GM19397 (cell line): Measurements from ENCODE around the gene BET1.

Source experiments
- ATAC-seq: cut with Tn5 transposase; IDR thresholded peaks from one replicate; pipeline ENCODE4 v1.9.1; 2021; ENCODE audit warnings: mild to moderate bottlenecking, moderate library complexity; ENCODE audit not compliant: unreplicated experiment

BET1 gene

DNA sequence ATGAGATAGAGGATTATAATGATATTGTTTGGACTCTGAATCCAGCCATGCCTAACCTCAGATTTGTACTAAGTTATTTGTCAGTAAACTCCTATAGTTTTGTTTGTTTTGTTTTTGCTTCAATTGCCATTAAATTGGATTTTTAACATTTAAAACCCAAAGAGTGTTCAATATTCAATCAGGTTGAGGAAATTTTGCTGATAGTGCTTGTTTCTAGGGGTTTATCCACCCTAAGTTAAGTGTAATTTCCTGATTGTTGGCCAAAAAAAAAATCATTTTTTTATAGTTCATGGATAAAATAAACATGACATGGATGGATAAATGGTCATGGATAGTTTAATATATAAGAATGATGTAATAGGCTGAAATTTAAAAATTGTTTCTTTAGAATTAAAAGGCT is 11.4 kb upstream of the BET1 start:
- ATAC-seq = no peak

DNA sequence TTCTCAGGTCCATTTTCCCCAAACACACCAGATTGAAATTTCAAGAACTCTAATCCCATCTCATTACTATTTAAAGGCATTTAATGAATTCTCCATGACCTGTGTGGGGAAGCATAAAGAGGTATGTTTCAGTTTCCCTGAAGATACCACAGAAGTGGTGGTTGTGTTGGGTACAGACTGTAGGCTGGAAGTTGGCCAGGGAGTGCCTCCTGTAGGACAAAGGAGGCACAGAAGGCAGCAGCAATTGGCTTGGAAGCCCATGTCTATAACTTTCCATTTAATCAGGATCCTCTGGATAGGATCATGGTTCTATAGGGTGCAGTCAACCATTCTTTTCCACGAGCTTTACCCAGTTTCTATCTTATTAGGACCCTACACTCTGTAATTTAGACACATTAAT is 8.6 kb upstream of the BET1 start:
- no peak for ATAC-seq

DNA sequence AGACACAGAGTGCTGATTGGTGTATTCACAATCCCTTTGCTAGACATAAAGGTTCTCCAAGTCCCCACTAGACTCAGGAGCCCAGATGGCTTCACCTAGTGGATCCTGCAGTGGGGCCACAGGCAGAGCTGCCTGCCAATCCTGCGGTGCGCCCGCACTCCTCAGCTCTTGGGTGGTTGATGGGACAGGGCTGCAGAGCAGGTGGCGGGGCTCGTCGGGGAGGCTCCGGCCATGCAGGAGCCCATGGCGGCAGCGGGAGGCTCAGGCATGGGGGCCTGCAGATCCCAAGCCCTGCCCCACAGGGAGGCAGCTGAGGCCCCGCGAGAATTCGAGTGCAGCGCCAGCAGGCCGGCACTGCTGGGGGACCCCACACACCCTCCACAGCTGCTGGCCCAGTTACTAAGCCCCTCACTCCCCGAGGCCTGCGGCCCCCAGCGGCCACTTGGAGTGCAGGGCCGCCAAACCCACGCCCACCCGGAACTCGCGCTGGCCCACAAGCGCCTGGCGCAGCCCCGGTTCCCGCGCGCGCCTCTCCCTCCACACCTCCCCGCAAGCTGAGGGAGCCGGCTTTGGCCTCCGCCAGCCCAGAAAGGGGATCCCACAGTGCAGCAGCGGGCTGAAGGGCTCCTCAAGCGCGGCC is 7.7 kb upstream of the BET1 start:
- ATAC-seq = no peak

DNA sequence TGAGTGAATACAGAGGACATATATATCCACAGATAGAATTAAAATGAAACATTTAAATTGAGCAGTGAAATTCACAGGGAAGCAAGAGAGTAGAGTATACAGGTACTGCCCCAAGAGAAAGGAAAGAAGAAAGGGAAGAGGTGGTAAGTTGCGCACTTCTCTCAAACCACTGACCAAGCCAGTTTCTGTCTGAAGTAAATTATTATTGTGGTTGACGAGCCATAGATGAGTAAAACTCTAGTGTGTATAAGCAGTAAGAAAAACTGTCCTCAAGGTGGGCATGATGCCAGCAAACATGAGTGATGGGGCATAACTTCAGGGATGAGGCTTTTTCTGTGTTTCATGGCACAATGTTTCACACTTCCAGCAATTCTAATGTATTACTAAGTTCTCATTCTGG is 4.4 kb upstream of the BET1 start:
- ATAC-seq = no peak

DNA sequence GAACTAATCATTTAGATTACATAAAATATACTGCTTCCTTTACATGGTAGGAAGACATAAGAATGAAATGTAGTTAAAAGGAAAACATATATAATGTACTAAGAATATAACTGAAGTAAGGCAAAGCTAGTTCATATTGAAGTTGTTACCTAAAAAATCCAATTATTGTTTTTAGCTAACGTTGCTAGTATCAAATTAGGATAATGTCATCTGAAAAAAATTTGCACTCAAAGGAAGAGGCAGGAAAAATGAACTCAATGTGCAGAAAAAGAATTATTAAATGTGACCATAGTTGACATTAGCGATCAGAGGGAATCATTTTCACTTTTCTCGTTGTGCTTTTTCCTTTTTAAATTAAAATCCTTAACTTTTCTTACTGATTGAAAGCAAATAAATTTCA is 1.6 kb upstream of the BET1 start:
- no peak for ATAC-seq

DNA sequence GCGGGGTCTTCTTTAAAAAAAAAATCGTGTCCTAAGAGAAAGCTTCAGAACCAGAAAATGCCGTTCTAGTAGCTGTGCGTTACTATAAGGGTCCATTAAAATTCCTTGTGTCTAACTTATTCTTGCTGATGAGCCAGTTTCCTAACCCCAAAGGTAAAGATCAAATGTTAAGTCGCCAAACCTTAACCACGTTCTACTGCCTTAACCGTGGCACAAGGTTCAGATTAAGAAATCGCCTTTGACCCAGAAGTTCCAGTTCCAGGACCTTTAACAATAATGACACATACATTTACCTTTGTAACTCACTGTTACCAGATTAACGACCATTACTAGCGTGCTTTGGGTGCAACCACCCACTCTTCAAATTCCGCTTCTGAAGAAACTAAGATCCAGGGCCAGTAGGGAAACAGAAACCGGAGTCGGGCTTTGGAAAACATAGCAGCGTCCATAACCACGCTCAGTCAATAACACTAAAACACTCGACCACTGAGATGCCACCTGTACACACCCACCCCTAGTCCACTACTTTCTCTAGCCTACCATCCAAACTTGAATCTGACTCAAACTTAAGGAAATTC is 620 bp downstream of the BET1 start:
- ATAC-seq = peak; percentile 23

DNA sequence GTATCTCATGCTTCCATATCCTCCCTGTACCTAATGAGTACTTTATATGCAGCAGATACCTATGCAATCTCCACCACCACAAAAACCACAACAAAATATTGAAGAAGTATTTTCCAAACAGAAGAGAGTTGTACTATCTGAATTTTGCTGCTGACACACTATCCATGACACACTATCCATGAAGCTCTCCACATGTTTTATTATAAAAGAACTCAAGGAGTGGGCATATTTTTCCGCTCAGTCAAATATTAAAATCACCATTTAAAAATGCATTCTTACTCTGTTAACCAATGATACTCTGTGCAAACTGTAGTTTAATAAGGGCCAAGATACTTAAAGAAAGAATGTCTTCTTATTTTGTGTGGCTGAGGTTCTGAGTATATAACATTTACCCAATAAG is 2.8 kb downstream of the BET1 start:
- no peak for ATAC-seq

DNA sequence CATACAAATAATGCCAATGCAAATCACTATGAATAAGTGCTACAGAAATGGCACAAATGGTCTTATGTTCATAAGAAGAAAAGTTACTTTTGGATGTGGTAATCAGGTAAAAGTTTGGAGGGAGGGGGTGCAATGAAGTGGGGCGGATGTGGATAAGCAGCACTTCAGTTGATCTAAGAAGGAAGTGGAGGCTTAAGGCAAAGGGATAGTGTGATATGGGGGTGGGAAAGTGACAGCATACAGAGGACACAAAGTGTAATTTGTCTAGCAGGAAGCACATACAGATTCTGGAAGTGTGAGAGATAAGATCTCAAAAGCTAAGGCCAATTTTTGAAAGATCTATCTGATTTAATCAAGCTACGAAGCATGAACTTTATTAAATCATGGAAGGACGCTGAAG is 6.3 kb downstream of the BET1 start:
- no peak for ATAC-seq

DNA sequence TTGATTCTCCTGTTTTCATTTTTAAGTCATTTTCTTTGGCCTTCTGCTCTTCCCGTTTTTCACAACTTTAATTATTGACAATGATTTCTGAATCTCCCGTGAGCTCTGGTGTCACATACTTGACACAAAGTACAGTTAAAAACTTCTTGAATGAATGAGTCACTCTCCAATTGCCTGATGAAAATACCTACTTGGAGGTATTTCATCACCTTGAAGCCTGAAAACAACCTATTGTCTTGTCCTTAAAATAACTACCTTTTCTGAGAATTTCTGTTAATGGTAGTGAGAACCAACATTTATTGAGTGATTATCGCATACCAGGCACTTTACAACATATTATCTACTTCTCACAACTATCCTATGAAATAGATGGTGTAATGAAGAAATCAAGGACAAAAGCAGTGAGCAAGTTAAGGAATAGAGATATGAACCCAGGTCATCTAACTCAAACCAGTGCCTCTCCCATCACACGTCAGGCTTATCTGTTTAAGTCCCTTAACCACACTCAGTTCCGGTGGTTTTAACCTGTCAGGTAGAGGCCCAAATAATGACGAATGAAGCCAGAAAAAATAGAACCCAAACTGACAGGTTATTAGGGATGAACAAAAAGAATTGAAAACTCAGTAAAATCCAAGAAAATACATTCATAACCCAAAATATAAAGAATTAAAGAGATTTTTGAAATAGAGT is 11.6 kb downstream of the BET1 start:
- ATAC-seq = no peak

DNA sequence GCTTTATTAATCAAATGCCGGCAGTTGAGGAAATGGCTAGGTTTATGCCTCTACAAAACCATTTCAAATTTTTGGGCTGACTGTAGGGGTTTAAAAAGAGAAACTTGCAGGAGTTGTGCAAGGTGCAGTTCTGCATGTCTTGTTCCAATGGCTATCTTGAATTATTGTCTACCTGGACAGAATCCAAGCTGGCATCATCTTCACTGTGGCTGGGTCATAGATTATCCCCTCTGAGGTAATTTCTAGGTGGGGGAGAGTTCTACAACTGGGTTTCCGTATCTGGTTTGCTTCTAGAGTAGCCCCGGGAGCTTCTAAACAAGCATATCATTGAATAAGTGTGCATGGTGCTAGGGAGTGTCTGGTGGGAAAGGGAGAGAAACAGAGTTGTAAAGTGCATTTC is 16.9 kb downstream of the BET1 start:
- ATAC-seq = no peak

DNA sequence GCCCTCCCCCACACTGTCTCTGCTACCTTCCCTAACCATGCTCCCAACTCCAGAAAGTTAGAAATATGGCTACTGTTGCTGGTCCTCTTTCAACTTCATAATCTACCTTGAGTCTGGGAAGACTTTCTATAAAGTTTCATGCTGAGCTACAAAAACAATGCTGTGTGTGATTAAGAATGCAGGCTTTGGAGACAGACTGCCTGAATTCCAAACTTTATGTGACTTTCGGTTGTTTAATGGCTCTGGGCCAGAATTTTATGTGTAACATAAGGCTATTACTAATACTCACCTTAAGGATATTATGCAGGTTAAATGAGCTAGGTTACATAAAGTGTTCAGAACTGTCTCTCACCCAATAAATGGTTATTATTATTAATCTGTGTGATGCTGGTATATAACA is 19.1 kb downstream of the BET1 start:
- ATAC-seq = no peak

DNA sequence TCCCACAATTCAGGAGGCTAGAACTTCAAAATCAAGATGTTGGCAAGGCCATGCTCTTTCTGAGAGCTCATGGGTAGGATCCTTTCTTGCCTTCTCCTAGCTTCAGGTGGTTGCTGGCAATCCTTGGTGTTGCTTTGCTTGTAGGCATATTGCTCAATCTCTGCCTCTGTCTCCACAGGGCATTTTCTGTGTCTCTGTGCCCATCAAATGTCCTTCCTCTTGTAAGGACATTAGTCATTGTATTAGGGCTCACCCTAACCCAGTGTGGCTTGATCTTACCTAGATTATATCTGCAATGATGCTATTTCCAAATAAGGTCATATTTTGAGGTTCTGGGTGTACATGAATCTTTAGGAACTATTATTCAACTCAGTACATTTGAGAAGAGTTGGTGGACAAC is 20.1 kb downstream of the BET1 start:
- no peak for ATAC-seq

DNA sequence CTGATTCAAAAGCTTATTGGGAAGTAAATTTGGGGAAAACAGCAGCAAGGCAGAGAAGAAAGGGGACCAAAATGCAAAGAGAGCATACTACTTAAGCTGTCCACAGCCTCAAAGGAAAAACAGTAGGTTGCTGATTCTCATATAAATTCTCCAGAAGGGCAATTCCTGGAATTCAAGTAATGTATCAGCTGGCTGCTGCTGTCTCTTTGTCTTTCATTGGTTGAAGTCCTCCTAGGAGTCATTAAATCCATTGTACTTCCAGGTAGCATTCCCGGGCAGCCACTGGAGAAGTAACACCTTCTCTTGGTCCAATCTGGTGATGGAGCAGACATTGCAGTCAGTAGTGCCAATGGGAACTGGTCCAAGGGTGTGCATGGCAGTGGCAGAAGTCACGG is 22.7 kb downstream of the BET1 start:
- ATAC-seq = no peak

DNA sequence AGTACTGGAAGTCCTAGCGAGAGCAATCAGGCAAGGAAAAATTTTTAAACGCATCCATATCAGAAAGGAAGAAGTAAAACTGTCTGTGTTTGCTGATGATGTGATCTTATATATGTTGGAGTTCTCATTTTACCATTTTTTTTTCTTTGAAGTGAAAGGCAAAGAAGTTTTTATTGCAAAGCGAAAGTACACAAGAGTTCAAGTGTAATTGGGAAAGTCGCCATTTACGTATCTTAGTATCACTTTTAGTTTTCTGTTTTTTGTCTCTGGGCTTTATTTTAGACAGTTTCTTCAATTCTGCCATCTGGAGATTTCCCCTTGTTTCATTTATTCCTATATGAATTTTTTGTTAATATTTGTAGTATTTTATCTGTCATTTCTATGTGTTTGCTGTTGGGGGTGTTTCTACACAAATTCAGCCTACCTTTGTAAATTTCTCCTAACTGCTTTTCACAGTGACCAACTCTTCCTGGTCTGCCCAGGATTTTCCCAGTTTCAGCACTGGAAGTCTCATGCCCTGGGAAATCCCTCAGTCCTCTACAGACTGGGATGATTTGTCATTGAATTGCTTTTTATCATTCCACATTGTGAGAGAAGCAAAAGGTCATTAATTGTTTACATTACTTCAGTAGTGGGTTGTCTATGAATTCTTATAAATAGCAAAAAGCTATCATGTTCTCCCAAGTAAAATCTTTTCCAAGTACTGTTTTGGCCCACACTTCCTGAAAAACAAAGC is 23.2 kb downstream of the BET1 start:
- ATAC-seq = no peak

DNA sequence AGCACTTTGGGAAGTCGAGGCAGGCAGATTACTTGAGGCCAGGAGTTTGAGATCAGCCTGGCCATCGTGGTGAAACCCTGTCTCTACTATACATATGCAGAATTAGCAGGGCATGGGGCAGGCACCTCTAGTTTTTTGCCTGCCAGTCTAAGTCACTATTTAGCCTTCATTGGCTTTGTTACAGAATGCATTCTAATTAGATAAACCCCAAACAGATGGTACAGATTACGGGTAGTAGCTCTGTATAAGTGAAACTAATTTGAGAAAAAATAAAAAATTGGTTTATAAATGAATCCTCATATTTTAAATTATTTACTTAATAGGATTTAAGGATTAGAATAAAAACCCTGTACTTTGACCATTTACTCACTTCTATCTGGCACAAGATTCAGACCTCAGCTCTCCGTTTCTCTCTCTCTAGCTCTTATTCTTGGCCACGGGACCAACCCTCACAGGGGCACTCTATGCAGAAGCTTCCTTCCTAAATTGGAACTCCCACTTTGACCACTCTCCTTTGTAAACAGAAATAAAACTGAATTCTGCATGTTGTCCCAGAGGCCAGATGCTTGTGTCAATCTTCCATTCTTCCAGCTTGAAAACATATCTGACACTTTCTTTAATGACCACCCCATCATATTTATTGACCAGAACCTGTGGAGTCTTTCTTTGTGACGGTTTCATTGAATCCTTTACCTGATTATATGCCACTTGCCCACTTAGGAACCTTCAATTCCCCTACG is 26.8 kb downstream of the BET1 start:
- no peak for ATAC-seq

DNA sequence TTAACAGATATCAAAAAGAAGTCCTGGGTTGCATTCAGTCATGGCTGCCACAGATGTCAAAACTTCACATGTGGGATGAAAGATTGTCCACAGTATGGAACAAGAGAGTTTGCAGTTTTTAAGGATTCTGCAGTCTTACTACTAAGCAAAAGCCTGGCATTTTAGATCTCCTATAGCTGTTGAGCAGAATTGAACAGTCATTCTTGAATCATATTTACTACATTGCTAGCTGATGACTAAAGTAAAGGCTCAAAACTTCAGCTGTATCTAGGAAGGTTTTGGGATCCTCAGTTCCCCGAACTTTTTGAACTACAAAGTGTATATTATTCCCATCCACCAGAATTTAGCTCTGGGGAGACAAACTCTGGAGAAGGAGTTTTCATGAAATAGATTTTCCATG is 31.0 kb downstream of the BET1 start:
- no peak for ATAC-seq

DNA sequence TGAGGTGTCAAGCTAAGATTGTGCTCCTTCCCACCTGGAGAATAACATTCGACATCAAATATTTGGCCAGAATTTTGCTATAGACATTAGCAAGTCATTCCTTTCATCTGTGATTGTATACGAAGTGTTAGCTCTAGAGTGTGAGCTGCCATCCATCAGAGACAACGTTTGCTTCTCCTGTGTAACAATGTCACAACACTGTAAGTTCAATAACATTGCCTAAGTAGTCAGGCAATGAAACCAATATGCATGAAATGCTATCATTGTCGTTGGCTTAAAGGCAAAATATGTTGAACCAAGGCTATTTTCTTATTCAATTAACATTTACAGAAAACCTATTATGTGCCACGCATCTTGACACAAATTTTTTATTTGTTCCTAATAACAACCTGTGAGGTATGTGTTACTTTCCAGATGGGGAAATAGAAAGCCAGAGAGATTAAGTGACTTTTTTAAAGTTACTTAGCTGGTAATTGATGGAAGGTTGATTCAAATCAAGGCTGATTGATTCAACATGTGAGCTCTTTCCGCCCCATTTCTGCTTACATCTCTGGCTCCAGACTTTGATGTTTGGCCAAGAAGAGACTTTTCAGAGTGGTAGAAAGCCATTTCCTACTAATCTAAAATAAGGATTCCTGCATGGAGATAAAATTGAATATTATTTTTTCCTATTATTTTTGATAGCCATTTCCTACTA is 32.0 kb downstream of the BET1 start:
- ATAC-seq = no peak

DNA sequence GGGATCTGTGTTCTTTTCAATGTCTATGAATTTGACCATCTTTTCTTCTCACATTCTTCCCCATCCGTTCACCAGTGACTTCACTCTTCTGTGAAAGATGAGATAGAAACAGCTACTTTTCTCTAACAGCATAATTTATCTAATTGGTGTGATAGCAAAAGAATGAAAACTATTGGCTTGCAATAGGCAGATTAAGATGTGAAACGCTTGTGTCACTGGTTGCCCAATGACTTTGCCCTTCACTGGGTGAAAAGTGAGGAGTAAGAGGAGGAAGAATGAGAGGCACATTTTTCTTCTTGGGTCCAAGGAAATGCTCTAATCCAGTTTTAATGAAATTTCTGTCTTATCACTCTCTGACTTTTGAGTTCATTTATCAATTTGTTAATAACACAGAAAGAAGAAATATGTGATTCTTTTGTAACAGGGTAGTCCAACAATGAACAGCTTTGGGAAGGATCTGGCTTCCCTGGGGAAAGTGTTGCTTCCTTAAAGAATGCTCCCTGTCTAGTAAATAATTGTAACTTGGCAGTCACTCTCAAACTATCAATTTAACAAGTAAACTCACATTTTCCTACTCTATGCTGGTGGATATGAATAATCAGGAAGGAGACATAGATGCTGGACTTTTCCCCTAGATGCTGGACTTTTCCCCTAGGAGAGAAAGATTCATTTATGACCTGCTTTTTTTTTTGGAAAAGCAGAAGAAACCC is 35.1 kb downstream of the BET1 start:
- no peak for ATAC-seq

DNA sequence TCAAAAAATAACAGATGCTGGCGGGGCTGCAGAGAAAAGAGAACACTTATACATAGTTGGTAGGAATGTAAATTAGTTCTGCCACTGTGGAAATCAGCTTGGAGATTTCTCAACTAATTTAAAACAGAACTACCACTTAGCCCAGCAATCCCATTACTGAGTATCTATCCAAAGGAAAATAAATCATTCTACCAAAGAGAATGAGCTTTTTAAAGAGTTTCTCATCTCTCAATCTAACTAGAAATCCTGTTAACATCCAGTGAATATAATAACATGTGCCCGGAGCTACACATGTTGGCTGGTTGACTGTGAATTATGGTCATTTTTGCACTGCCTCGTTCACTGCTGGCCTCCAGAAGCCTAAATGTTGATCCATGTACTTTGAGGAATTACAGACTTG is 39.3 kb downstream of the BET1 start:
- ATAC-seq = no peak

DNA sequence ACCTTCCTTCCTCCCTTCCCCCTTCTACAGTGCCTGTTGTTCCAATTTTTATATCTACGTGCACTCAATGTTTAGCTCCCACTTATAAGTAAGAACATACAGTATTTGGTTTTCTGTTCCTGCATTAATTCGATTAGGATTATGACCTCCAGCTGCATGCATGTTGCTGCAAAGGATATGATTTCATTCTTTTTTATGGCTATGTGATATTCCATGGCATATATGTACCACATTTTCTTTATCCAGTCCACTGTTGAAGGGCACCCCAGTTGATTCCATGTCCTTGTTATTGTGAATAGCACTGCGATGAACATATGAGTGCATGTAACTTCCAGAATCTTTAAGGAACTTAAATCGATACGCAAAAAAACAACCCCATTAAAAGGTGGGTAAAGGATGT is 39.9 kb downstream of the BET1 start:
- ATAC-seq = no peak
